Trophoblast cell (in vitro differentiated cells and primary cell): Measurements from ENCODE around the gene SNAI1.

ENCODE experiments used
- DNase-seq, 2 donors: peaks; one replicate each; pipeline ENCODE4 v3.0.0-alpha.2; 2016
- H2AFZ ChIP-seq: 2 replicates; pipeline ENCODE4 v1.6.1; 2013; ENCODE audit warnings: low read length, moderate library complexity, mild to moderate bottlenecking; ENCODE audit not compliant: insufficient read depth, poor library complexity
- H2AK5ac ChIP-seq: 2 replicates; pipeline ENCODE4 v1.6.1; 2013; ENCODE audit warnings: mild to moderate bottlenecking, low read length
- H2BK120ac ChIP-seq: 2 replicates; pipeline ENCODE4 v1.6.1; 2013; ENCODE audit warnings: low read length, mild to moderate bottlenecking, moderate library complexity; ENCODE audit not compliant: insufficient read depth, poor library complexity
- H2BK12ac ChIP-seq: 2 replicates; pipeline ENCODE4 v1.6.1; 2013; ENCODE audit warnings: mild to moderate bottlenecking, low read length, moderate library complexity
- H2BK5ac ChIP-seq: 2 replicates; pipeline ENCODE4 v1.6.1; 2013; ENCODE audit warnings: low read length, low read depth, moderate library complexity, mild to moderate bottlenecking; ENCODE audit not compliant: poor library complexity
- H3K14ac ChIP-seq: 2 replicates; pipeline ENCODE4 v1.6.1; 2013; ENCODE audit warnings: mild to moderate bottlenecking, low read length
- H3K18ac ChIP-seq: 2 replicates; pipeline ENCODE4 v1.6.1; 2013; ENCODE audit warnings: mild to moderate bottlenecking, low read length
- H3K23ac ChIP-seq: 2 replicates; pipeline ENCODE4 v1.6.1; 2013; ENCODE audit warnings: low read length
- H3K27ac ChIP-seq: 2 replicates; pipeline ENCODE4 v1.5.1; 2013; ENCODE audit warnings: low read depth, mild to moderate bottlenecking, inconsistent platforms, low read length, moderate library complexity
- H3K27me3 ChIP-seq: 2 replicates; pipeline ENCODE4 v1.6.1; 2013; ENCODE audit warnings: inconsistent platforms, mild to moderate bottlenecking, low read length, moderate library complexity; ENCODE audit not compliant: insufficient read depth
- H3K36me3 ChIP-seq, 2 experiments: 1 replicate in 1 of 2; 2 replicates in 1 of 2; pipeline ENCODE4 v1.6.1; 2013; ENCODE audit warnings: low read length in 2 of 2, mild to moderate bottlenecking in 2 of 2, moderate library complexity in 1 of 2; ENCODE audit not compliant: insufficient read depth in 2 of 2, control insufficient read depth in 1 of 2
- H3K4ac ChIP-seq: 2 replicates; pipeline ENCODE4 v1.6.1; 2013; ENCODE audit warnings: low read depth, mild to moderate bottlenecking, low read length, moderate library complexity
- H3K4me1 ChIP-seq, 2 experiments: 1 replicate in 1 of 2; 2 replicates in 1 of 2; pipeline ENCODE4 v1.6.1; 2013; ENCODE audit warnings: low read length in 2 of 2, mild to moderate bottlenecking in 2 of 2, moderate library complexity in 1 of 2; ENCODE audit not compliant: insufficient read depth in 2 of 2, control insufficient read depth in 1 of 2
- H3K4me2 ChIP-seq: 2 replicates; pipeline ENCODE4 v1.6.1; 2013; ENCODE audit warnings: inconsistent platforms, mild to moderate bottlenecking, low read length, moderate library complexity
- H3K4me3 ChIP-seq: 2 replicates; pipeline ENCODE4 v1.5.1; 2013; ENCODE audit warnings: mild to moderate bottlenecking, low read depth, low read length, inconsistent platforms
- H3K79me1 ChIP-seq: one replicate; pipeline ENCODE4 v1.6.1; 2013; ENCODE audit warnings: low read length
- H3K79me2 ChIP-seq: 2 replicates; pipeline ENCODE4 v1.6.1; 2013; ENCODE audit warnings: low read length, mild to moderate bottlenecking; ENCODE audit not compliant: control insufficient read depth, insufficient read depth, poor library complexity
- H3K9ac ChIP-seq: 2 replicates; pipeline ENCODE4 v1.6.1; 2013; ENCODE audit warnings: mild to moderate bottlenecking, low read length
- H3K9me3 ChIP-seq: 2 replicates; pipeline ENCODE4 v1.6.1; 2013; ENCODE audit warnings: low read depth, mild to moderate bottlenecking, control low read depth, inconsistent platforms, low read length; ENCODE audit not compliant: insufficient read depth
- H4K12ac ChIP-seq: 2 replicates; pipeline ENCODE4 v1.6.1; 2013; ENCODE audit warnings: low read depth, mild to moderate bottlenecking, low read length, moderate library complexity
- H4K8ac ChIP-seq: 2 replicates; pipeline ENCODE4 v1.6.1; 2013; ENCODE audit warnings: low read depth, mild to moderate bottlenecking, low read length, moderate library complexity
- H4K91ac ChIP-seq: one replicate; pipeline ENCODE4 v1.6.1; 2013; ENCODE audit warnings: low read depth, mild to moderate bottlenecking, low read length, moderate library complexity
- WGBS: extraction: QIAGEN DNeasy Blood & Tissue Kit; methylation state at CpG from one replicate; pipeline ENCODE4 v1.1.7; 2013; ENCODE audit warnings: missing lambda C conversion rate; ENCODE audit not compliant: insufficient read length, insufficient coverage; ENCODE audit errors: extremely low coverage; 5-methylcytosine and 5-hydroxymethylcytosine counted together

The SNAI1 gene

GRCh38 chr20:50015993-50016770, 33.4 kb downstream of the SNAI1 start:
- peak overlapping the region; percentile 42 for H2AK5ac ChIP-seq
- no peak overlapping the region for H2AFZ ChIP-seq
- H2BK12ac ChIP-seq = peak overlapping the region; percentile 72
- peaks cover 3% of the 10 kb centered on the region for H3K79me2 ChIP-seq
- peaks cover 42% of the 10 kb centered on the region for H3K79me1 ChIP-seq
- peak overlapping the region; percentile 15 for H3K18ac ChIP-seq
- H3K27me3 ChIP-seq = no peaks in the 10 kb centered on the region
- H3K9ac ChIP-seq = no peak overlapping the region
- H2BK5ac ChIP-seq = peak overlapping the region; percentile 88
- H3K27ac ChIP-seq = peak overlapping the region; percentile 87
- H4K91ac ChIP-seq = peak overlapping the region; percentile 92
- H4K12ac ChIP-seq = peak overlapping the region; percentile 36
- H3K36me3 ChIP-seq = no peaks in the 10 kb centered on the region
- H3K14ac ChIP-seq = peak overlapping the region; percentile 67
- peak overlapping the region; percentile 47 for H3K4ac ChIP-seq
- peak overlapping the region; percentile 29 for H3K4me2 ChIP-seq
- no peak for DNase-seq
- no peak overlapping the region for H3K23ac ChIP-seq
- H3K4me3 ChIP-seq = no peak overlapping the region
- H3K4me1 ChIP-seq = peaks cover 48 to 54% of the 10 kb centered on the region in 2 experiments
- H4K8ac ChIP-seq = peak overlapping the region; percentile 56
- peak overlapping the region; percentile 95 for H2BK120ac ChIP-seq
- no CpG with 5 or more reads among the region's 18 CpGs for WGBS
- no peaks in the 10 kb centered on the region for H3K9me3 ChIP-seq

- peaks cover 3% of the 10 kb centered on the region for H3K79me2 ChIP-seq
- H3K14ac ChIP-seq = peak overlapping the region; percentile 55
- no peak overlapping the region for H4K8ac ChIP-seq
- H2AK5ac ChIP-seq = peak overlapping the region; percentile 28
- no peaks in the 10 kb centered on the region for H3K36me3 ChIP-seq
- peak overlapping the region; percentile 49 for H2BK5ac ChIP-seq
- H2AFZ ChIP-seq = no peak overlapping the region
- H4K91ac ChIP-seq = peak overlapping the region; percentile 59
- peaks cover 42% of the 10 kb centered on the region for H3K79me1 ChIP-seq
- H3K27me3 ChIP-seq = no peaks in the 10 kb centered on the region
- H2BK12ac ChIP-seq = peak overlapping the region; percentile 25
- H3K27ac ChIP-seq = peak overlapping the region; percentile 54
- H3K4me3 ChIP-seq = no peak overlapping the region
- H4K12ac ChIP-seq = no peak overlapping the region
- H3K23ac ChIP-seq = no peak overlapping the region
- H2BK120ac ChIP-seq = peak overlapping the region; percentile 18
- no peak for DNase-seq
- H3K4me1 ChIP-seq = peaks cover 48 to 51% of the 10 kb centered on the region in 2 experiments
- H3K18ac ChIP-seq = peak overlapping the region; percentile 67
- WGBS = no CpG with 5 or more reads among the region's 5 CpGs
- H3K9me3 ChIP-seq = no peaks in the 10 kb centered on the region
- no peak overlapping the region for H3K9ac ChIP-seq
- H3K4me2 ChIP-seq = no peak overlapping the region
- peak overlapping the region; percentile 2 for H3K4ac ChIP-seq
Observed at GRCh38 chr20:50017160-50017559, 34.4 kb downstream of the SNAI1 start.

GRCh38 chr20:50017576-50018248, 34.9 kb downstream of the SNAI1 start:
- peak overlapping the region; percentile 54 for H3K27ac ChIP-seq
- no CpG with 5 or more reads among the region's 4 CpGs for WGBS
- peak overlapping the region; percentile 65 for H2BK120ac ChIP-seq
- H3K18ac ChIP-seq = peak overlapping the region; percentile 67
- DNase-seq = no peak
- peaks cover 3% of the 10 kb centered on the region for H3K79me2 ChIP-seq
- no peak overlapping the region for H3K4me2 ChIP-seq
- peaks cover 42% of the 10 kb centered on the region for H3K79me1 ChIP-seq
- H4K91ac ChIP-seq = peak overlapping the region; percentile 67
- H4K12ac ChIP-seq = no peak overlapping the region
- peak overlapping the region; percentile 89 for H2BK12ac ChIP-seq
- peak overlapping the region; percentile 55 for H3K14ac ChIP-seq
- H3K23ac ChIP-seq = no peak overlapping the region
- H3K4me1 ChIP-seq = peaks cover 45 to 48% of the 10 kb centered on the region in 2 experiments
- peak overlapping the region; percentile 49 for H2BK5ac ChIP-seq
- no peaks in the 10 kb centered on the region for H3K9me3 ChIP-seq
- H3K4me3 ChIP-seq = no peak overlapping the region
- H3K27me3 ChIP-seq = no peaks in the 10 kb centered on the region
- H4K8ac ChIP-seq = no peak overlapping the region
- peak overlapping the region; percentile 30 for H3K4ac ChIP-seq
- no peak overlapping the region for H2AFZ ChIP-seq
- no peaks in the 10 kb centered on the region for H3K36me3 ChIP-seq
- peak overlapping the region; percentile 64 for H2AK5ac ChIP-seq
- no peak overlapping the region for H3K9ac ChIP-seq

GRCh38 chr20:50019466-50020256, 36.9 kb downstream of the SNAI1 start:
- Histone ChIP-seq H2BK12ac (peak overlapping the region; percentile 58), H3K27ac (no peak overlapping the region), H2BK5ac (peak overlapping the region; percentile 10), H3K14ac (peak overlapping the region; percentile 8), H3K9me3 (no peaks in the 10 kb centered on the region), H2BK120ac (peak overlapping the region; percentile 4), H3K4me1 (peaks cover 34% of the 10 kb centered on the region in 2 experiments), H3K9ac (no peak overlapping the region), H3K36me3 (no peaks in the 10 kb centered on the region), H3K23ac (no peak overlapping the region), H3K79me2 (peaks cover 1% of the 10 kb centered on the region), H3K4me3 (no peak overlapping the region), H3K4ac (peak overlapping the region; percentile 13), H3K79me1 (peaks cover 29% of the 10 kb centered on the region), H3K4me2 (no peak overlapping the region), H3K27me3 (no peaks in the 10 kb centered on the region), H4K8ac (no peak overlapping the region), H3K18ac (peak overlapping the region; percentile 42), H2AFZ (no peak overlapping the region), H4K12ac (no peak overlapping the region), H4K91ac (peak overlapping the region; percentile 29), H2AK5ac (peak overlapping the region; percentile 42)
- WGBS = no CpG with 5 or more reads among the region's 13 CpGs
- DNase-seq = no peak
